ENCODE data around the gene KLF9. TPM values are rescaled to one million over a fixed set of nuclear protein-coding genes. Genes with fewer than 3 reads are reported as not detected.

KLF9 gene
- total RNA-seq, 3 donors from 2014 or later (not counting 1 experiment from before 2014, with no cell fraction given) = 47.7 to 79.3 (median 51.2) TPM

- Mint-ChIP-seq H3K4me1 (peaks cover 7 to 8% of the 10 kb centered on the region in 2 donors), H3K36me3 (no peaks in the 10 kb centered on the region), H3K27me3 (ENCODE audit: low read depth in 2 of 2) (peaks cover 0 to 7% of the 10 kb centered on the region in 2 donors), H3K4me3 (no peak overlapping the region), H3K9me3 (no peaks in the 10 kb centered on the region), H3K27ac (no peak overlapping the region)
- no peaks in the 10 kb centered on the region for H3K27me3 ChIP-seq (ENCODE audit: control insufficient read depth, insufficient read depth, low read length)
- ATAC-seq = no peak
- DNase-seq = no peak
- H3K4me3 ChIP-seq (ENCODE audit: low read length) = no peak overlapping the region
- H3K4me1 ChIP-seq (ENCODE audit: control insufficient read depth, insufficient read depth, low read length) = peaks cover 5% of the 10 kb centered on the region
- intact Hi-C loops (cut with micrococcal nuclease) = no loop called here
- 100% methylated on average over 1 of the region's 1 CpG for whole genome bisulfite sequencing (ENCODE audit: insufficient coverage)
- no peak for TF ChIP-seq CTCF (IDR thresholded peaks at IDR 0.05)
- no peak overlapping the region for H3K27ac ChIP-seq (ENCODE audit: low read length)
- H3K9me3 ChIP-seq (ENCODE audit: control insufficient read depth, insufficient read depth, low read length) = no peaks in the 10 kb centered on the region
- H3K36me3 ChIP-seq (ENCODE audit: control insufficient read depth, insufficient read depth, low read length) = no peaks in the 10 kb centered on the region
Measured at GRCh38 chr9:70442328-70442848, 27.9 kb upstream of the KLF9 start.

DNA sequence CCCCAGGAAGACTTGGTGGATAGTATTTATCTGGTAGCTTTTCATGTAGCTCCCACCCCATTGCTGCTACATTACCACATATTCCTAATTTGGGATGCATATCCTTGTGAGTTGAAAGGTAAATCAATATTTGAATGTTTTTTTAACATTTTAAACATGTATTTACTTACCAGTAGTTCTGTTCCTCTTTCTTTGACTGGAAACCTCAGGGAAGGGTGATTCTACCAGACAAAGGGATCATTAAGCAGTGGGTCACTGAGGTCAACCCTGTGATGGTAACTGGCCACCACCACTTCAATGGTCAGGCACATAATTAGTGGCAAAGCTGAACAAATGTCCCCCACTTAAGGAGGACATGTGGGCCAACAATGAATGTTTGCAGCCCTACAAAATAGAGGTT, 27.2 kb upstream of the KLF9 start:
- Histone ChIP-seq H3K27me3 (ENCODE audit: control insufficient read depth, insufficient read depth, low read length) (no peaks in the 10 kb centered on the region), H3K4me1 (ENCODE audit: control insufficient read depth, insufficient read depth, low read length) (peaks cover 5% of the 10 kb centered on the region), H3K4me3 (ENCODE audit: low read length) (no peak overlapping the region), H3K9me3 (ENCODE audit: control insufficient read depth, insufficient read depth, low read length) (no peaks in the 10 kb centered on the region), H3K36me3 (ENCODE audit: control insufficient read depth, insufficient read depth, low read length) (no peaks in the 10 kb centered on the region), H3K27ac (ENCODE audit: low read length) (no peak overlapping the region)
- no peaks in the 10 kb centered on the region for H3K36me3 Mint-ChIP-seq
- no peak for DNase-seq
- H3K4me3 Mint-ChIP-seq = no peak overlapping the region
- no peak overlapping the region for H3K27ac Mint-ChIP-seq
- intact Hi-C loops (cut with micrococcal nuclease) = no loop called here
- no peak for ATAC-seq
- H3K27me3 Mint-ChIP-seq (ENCODE audit: low read depth in 2 of 2) = peaks cover 0 to 7% of the 10 kb centered on the region in 2 donors
- no peak for TF ChIP-seq CTCF (IDR thresholded peaks at IDR 0.05)
- no peaks in the 10 kb centered on the region for H3K9me3 Mint-ChIP-seq
- H3K4me1 Mint-ChIP-seq = peaks cover 7 to 8% of the 10 kb centered on the region in 2 donors

- Histone ChIP-seq H3K4me1 (ENCODE audit: control insufficient read depth, insufficient read depth, low read length) (peaks cover 5% of the 10 kb centered on the region), H3K27ac (ENCODE audit: low read length) (no peak overlapping the region), H3K27me3 (ENCODE audit: control insufficient read depth, insufficient read depth, low read length) (no peaks in the 10 kb centered on the region), H3K36me3 (ENCODE audit: control insufficient read depth, insufficient read depth, low read length) (no peaks in the 10 kb centered on the region), H3K9me3 (ENCODE audit: control insufficient read depth, insufficient read depth, low read length) (no peaks in the 10 kb centered on the region), H3K4me3 (ENCODE audit: low read length) (no peak overlapping the region)
- Mint-ChIP-seq H3K27me3 (ENCODE audit: low read depth in 2 of 2) (peaks cover 0 to 7% of the 10 kb centered on the region in 2 donors), H3K36me3 (no peaks in the 10 kb centered on the region), H3K9me3 (no peaks in the 10 kb centered on the region), H3K27ac (no peak overlapping the region), H3K4me1 (peaks cover 7 to 8% of the 10 kb centered on the region in 2 donors), H3K4me3 (no peak overlapping the region)
- ATAC-seq (no peak), DNase-seq (no peak)
- WGBS (ENCODE audit: insufficient coverage) = 86% methylated on average over 3 of the region's 5 CpGs
- intact Hi-C loops (cut with micrococcal nuclease) = no loop called here
- TF ChIP-seq CTCF (IDR thresholded peaks at IDR 0.05) = no peak
Measured at GRCh38 chr9:70439991-70440706, 25.7 kb upstream of the KLF9 start.

All from natural killer cell (primary cell).